HL-60 (cell line): ENCODE data around the gene LY6G6F.

Experiments
- DNase-seq, 2 experiments: peaks; one replicate each; pipeline ENCODE4 v3.0.0-alpha.2; 2010 to 2020; ENCODE audit warnings: low read depth in 1 of 2, low spot score in 1 of 2
- H3K27ac ChIP-seq: fragments of 250-450 bp; sonication (Bioruptor Pico); replicated peaks from 2 replicates; pipeline ENCODE4 v1.5.1; 2020; ENCODE audit warnings: mild to moderate bottlenecking, moderate library complexity
- H3K27me3 ChIP-seq: fragments of 250-450 bp; sonication (Bioruptor Pico); 2 replicates; pipeline ENCODE4 v1.5.1; 2021; ENCODE audit warnings: mild to moderate bottlenecking, moderate library complexity; ENCODE audit not compliant: insufficient read depth, poor library complexity, severe bottlenecking
- H3K4me3 ChIP-seq: replicated peaks from 2 replicates; pipeline ENCODE4 v1.5.1; 2011; ENCODE audit warnings: mild to moderate bottlenecking, control low read depth, low read length; ENCODE audit not compliant: insufficient read depth
- CTCF ChIP-seq: IDR thresholded peaks from one replicate; pipeline ENCODE4 v1.5.1; 2011; ENCODE audit warnings: low read length, control low read depth, inconsistent platforms; ENCODE audit not compliant: insufficient read depth
- GABPA ChIP-seq: IDR thresholded peaks from 2 replicates; pipeline ENCODE4 v1.6.1; 2012; ENCODE audit warnings: low read depth
- POLR2AphosphoS5 ChIP-seq: IDR thresholded peaks from 2 replicates; pipeline ENCODE4 v1.6.1; 2012; ENCODE audit warnings: low read depth
- SPI1 ChIP-seq: IDR thresholded peaks from 2 replicates; pipeline ENCODE4 v1.6.1; 2012; ENCODE audit warnings: low read depth, mild to moderate bottlenecking, borderline replicate concordance
- TF ChIP-seq, protein P1 (sequence below): IDR thresholded peaks from 2 replicates; pipeline ENCODE4 v1.6.1; 2012; ENCODE audit warnings: low read depth; ENCODE audit not compliant: insufficient replicate concordance

LY6G6F gene

DNA sequence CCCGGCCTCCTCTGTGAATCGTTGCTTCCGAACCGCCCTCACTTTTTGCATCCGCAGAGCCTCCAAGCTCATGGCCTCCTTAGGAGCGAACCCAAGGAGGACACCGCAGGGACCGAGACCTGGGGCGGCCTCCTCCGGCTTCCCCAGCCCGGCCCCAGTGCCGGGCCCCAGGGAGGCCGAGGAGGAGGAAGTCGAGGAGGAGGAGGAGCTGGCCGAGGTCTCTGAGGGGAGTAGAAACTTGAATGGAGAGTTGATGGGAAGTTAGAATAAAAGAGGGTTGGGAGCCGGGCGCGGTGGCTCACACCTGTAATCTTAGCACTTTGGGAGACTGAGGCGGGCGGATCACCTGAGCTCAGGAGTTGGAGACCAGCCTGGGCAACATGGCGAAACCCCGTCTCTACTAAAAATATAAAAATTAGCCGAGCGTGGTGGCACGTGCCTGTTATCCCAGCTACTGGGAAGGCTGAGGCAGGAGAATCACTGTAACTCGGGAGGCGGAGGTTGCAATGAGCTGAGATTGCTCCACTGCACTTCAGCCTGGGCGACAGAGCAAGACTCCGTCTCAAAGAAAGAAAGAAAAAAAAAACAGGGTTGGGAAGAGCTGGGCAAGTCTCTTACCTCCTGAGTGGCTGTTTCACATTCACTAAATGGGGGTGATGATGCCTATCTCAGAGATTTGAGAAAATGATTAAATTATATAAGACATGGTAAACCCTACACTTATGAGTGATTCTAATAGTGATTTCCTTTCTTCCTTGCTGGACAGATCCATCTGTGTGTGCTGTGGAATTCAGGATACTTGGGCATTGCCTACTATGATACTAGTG is 33.9 kb downstream of the LY6G6F start:
- TF ChIP-seq GABPA (no peak), CTCF (no peak), SPI1 (0 out of 2 replicates have a peak, but pooled peaks have one; percentile 29), POLR2AphosphoS5 (0 out of 2 replicates have a peak, but pooled peaks have one; percentile 65)
- TF ChIP-seq, protein P1, sequence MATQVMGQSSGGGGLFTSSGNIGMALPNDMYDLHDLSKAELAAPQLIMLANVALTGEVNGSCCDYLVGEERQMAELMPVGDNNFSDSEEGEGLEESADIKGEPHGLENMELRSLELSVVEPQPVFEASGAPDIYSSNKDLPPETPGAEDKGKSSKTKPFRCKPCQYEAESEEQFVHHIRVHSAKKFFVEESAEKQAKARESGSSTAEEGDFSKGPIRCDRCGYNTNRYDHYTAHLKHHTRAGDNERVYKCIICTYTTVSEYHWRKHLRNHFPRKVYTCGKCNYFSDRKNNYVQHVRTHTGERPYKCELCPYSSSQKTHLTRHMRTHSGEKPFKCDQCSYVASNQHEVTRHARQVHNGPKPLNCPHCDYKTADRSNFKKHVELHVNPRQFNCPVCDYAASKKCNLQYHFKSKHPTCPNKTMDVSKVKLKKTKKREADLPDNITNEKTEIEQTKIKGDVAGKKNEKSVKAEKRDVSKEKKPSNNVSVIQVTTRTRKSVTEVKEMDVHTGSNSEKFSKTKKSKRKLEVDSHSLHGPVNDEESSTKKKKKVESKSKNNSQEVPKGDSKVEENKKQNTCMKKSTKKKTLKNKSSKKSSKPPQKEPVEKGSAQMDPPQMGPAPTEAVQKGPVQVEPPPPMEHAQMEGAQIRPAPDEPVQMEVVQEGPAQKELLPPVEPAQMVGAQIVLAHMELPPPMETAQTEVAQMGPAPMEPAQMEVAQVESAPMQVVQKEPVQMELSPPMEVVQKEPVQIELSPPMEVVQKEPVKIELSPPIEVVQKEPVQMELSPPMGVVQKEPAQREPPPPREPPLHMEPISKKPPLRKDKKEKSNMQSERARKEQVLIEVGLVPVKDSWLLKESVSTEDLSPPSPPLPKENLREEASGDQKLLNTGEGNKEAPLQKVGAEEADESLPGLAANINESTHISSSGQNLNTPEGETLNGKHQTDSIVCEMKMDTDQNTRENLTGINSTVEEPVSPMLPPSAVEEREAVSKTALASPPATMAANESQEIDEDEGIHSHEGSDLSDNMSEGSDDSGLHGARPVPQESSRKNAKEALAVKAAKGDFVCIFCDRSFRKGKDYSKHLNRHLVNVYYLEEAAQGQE, result peak; percentile 8
- Histone ChIP-seq H3K4me3 (peak overlapping the region; percentile 60), H3K27me3 (no peaks in the 10 kb centered on the region), H3K27ac (peak overlapping the region; percentile 99)
- peak in 1 of 2 experiments; percentile 79 for DNase-seq

- no peak for DNase-seq
- no peak for TF ChIP-seq CTCF
- TF ChIP-seq GABPA, result no peak
- no peak for TF ChIP-seq POLR2AphosphoS5
- no peak for TF ChIP-seq SPI1
- TF ChIP-seq, protein P1, result no peak
- no peak overlapping the region for H3K27ac ChIP-seq
- no peak overlapping the region for H3K4me3 ChIP-seq
- H3K27me3 ChIP-seq, result no peaks in the 10 kb centered on the region
Observed at GRCh38 chr6:31741815-31742214, 35.1 kb downstream of the LY6G6F start.

DNA sequence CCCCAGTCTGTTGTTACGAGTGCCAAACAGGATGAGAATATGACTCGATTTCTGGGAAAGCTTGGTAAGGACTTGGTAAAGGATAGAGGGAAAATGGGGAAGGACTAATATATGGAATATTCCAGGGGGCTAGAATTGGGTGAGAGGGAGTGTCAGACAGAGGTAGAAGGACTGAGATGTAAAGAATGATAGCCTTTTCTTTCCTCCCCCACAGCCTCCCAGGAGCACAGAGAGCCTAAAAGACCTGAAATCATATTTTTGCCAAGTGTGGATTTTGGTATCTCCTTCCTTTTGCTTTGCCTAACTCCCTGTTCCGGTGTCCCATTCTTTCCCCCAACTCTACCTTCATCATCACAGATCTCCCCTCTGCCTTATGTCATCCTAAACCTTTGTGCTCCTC is 36.2 kb downstream of the LY6G6F start:
- H3K4me3 ChIP-seq, result no peak overlapping the region
- no peak for DNase-seq
- no peak overlapping the region for H3K27ac ChIP-seq
- no peaks in the 10 kb centered on the region for H3K27me3 ChIP-seq
- no peak for TF ChIP-seq SPI1
- no peak for TF ChIP-seq POLR2AphosphoS5
- TF ChIP-seq, protein P1, result no peak
- TF ChIP-seq GABPA, result no peak
